GM21723 (cell line): ENCODE results near the gene LGR6.
"Not testable (repeated sequence)": the region's sequence is repeated elsewhere in the genome, so short reads cannot be mapped to it uniquely, and the experiment has no call there.

Source experiments
- ATAC-seq: cut with Tn5 transposase; IDR thresholded peaks from one replicate; pipeline ENCODE4 v1.9.1; 2021; ENCODE audit warnings: mild to moderate bottlenecking, moderate library complexity; ENCODE audit not compliant: unreplicated experiment

Gene LGR6

GRCh38 chr1:202254454-202255252, 61.1 kb downstream of the LGR6 start:
- no peak for ATAC-seq

GRCh38 chr1:202255343-202255742, 61.7 kb downstream of the LGR6 start:
- ATAC-seq = no peak

GRCh38 chr1:202259705-202260104, 66.1 kb downstream of the LGR6 start:
- ATAC-seq = no peak

GRCh38 chr1:202261209-202261958, 67.8 kb downstream of the LGR6 start:
- ATAC-seq = not testable (repeated sequence)

- no peak for ATAC-seq
Observed at GRCh38 chr1:202263628-202264027, 70.0 kb downstream of the LGR6 start.

GRCh38 chr1:202264300-202264699, 70.7 kb downstream of the LGR6 start:
- ATAC-seq = no peak

GRCh38 chr1:202264726-202265125, 71.1 kb downstream of the LGR6 start:
- no peak for ATAC-seq

- ATAC-seq = no peak
Observed at GRCh38 chr1:202266061-202266765, 72.6 kb downstream of the LGR6 start.

- ATAC-seq = no peak
Observed at GRCh38 chr1:202268032-202268431, 74.4 kb downstream of the LGR6 start.

- no peak for ATAC-seq
Observed at GRCh38 chr1:202268817-202269216, 75.2 kb downstream of the LGR6 start.

GRCh38 chr1:202270871-202271326, 77.3 kb downstream of the LGR6 start:
- no peak for ATAC-seq

- ATAC-seq = no peak
Observed at GRCh38 chr1:202272103-202272845, 78.7 kb downstream of the LGR6 start.

- no peak for ATAC-seq
Observed at GRCh38 chr1:202274611-202275010, 81.0 kb downstream of the LGR6 start.

- ATAC-seq = no peak
Observed at GRCh38 chr1:202275061-202275770, 81.6 kb downstream of the LGR6 start.

GRCh38 chr1:202276081-202276715, 82.6 kb downstream of the LGR6 start:
- ATAC-seq = no peak

GRCh38 chr1:202276920-202277319, 83.3 kb downstream of the LGR6 start:
- no peak for ATAC-seq

GRCh38 chr1:202278751-202279150, 85.2 kb downstream of the LGR6 start:
- ATAC-seq = no peak

GRCh38 chr1:202279806-202280205, 86.2 kb downstream of the LGR6 start:
- no peak for ATAC-seq

- no peak for ATAC-seq
Observed at GRCh38 chr1:202280595-202280994, 87.0 kb downstream of the LGR6 start.
